GM12864 (cell line): ENCODE data around the gene ACAD10.

ENCODE experiments used
- DNase-seq: peaks from one replicate; pipeline ENCODE4 v3.0.0-alpha.2; 2011; ENCODE audit warnings: low read depth
- H3K4me3 ChIP-seq: 2 replicates; pipeline ENCODE4 v1.5.1; 2011; ENCODE audit warnings: mild to moderate bottlenecking, low read depth, low read length, control low read depth
- TF ChIP-seq, protein P1 (sequence below): IDR thresholded peaks from 2 replicates; pipeline ENCODE4 v1.5.1; 2011; ENCODE audit warnings: low read depth, mild to moderate bottlenecking, moderate library complexity, low read length, control low read depth, inconsistent platforms; ENCODE audit errors: missing control alignments

The ACAD10 gene

GRCh38 chr12:111687255-111687654 lies 1.4 kb downstream of the ACAD10 start:
- TF ChIP-seq, protein P1, sequence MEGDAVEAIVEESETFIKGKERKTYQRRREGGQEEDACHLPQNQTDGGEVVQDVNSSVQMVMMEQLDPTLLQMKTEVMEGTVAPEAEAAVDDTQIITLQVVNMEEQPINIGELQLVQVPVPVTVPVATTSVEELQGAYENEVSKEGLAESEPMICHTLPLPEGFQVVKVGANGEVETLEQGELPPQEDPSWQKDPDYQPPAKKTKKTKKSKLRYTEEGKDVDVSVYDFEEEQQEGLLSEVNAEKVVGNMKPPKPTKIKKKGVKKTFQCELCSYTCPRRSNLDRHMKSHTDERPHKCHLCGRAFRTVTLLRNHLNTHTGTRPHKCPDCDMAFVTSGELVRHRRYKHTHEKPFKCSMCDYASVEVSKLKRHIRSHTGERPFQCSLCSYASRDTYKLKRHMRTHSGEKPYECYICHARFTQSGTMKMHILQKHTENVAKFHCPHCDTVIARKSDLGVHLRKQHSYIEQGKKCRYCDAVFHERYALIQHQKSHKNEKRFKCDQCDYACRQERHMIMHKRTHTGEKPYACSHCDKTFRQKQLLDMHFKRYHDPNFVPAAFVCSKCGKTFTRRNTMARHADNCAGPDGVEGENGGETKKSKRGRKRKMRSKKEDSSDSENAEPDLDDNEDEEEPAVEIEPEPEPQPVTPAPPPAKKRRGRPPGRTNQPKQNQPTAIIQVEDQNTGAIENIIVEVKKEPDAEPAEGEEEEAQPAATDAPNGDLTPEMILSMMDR, result peak; percentile 53
- peak overlapping the region; percentile 91 for H3K4me3 ChIP-seq
- DNase-seq, result no peak

DNA sequence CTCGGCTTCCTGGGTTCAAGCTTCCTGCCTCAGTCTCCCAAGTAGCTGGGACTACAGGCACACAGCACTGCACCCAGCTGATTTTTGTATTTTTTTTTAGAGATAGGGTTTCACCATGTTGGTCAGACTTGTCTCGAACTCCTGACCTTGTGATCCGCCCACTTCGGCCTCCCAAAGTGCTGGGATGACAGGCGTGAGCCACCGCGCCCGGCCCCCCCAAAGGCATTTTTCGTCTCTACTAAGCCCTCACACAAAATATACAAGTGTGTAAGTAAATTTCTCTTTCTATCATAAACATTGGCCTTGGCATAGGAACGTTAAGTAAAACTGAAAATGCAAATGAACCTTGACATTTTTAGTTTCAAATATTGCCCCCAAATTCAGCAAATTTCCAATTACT lies 2.1 kb downstream of the ACAD10 start:
- DNase-seq, result no peak
- no peak overlapping the region for H3K4me3 ChIP-seq
- TF ChIP-seq, protein P1, result no peak

DNA sequence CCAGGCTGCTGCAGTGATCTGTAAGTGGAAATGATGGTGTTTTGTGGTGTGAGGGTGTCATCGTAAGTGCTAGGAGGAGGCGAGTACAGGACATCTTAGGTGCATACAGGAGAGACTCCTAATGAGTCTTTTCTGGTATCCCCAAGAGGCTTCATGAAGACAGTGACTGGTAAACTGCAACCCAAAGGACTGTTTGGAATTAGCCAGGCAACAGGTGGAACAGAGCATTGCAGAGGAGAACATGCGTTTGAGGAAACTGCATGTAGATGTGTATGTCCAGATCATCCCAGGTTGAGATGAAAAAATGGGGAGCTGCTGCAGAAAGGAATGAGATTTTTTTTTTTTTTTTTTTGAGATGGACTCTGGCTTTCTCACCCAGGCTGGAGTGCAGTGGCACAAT lies 5.4 kb downstream of the ACAD10 start:
- TF ChIP-seq, protein P1, result no peak
- H3K4me3 ChIP-seq, result no peak overlapping the region
- no peak for DNase-seq

DNA sequence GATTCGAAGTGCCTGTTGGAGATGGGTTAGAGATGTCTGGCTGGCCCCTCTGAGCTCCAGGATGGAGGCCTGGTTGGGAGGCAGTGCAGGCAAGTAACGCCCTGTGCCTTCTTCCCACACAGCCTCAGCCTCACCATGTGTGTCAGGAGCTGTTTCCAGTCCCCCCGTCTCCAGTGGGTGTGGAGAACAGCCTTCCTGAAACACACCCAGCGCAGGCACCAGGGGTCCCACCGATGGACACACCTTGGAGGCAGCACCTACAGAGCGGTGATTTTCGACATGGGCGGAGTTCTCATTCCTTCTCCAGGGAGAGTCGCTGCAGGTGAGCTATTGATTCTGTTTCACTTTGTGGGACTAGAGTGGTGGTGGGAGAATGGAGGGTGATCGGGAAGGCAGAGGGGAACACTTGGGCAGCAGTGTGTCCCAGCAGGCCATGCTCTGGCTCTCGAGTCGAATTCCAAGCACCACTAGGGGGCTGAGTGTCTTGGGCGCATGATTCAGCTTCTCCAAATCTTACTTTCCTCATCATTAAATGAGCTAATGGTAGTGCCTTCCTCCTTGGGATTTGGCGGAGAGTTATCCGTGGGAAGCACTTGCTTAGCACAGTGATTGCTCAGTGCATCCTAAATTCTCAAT lies 6.8 kb downstream of the ACAD10 start:
- H3K4me3 ChIP-seq, result no peak overlapping the region
- DNase-seq, result no peak
- TF ChIP-seq, protein P1, result peak; percentile 26

DNA sequence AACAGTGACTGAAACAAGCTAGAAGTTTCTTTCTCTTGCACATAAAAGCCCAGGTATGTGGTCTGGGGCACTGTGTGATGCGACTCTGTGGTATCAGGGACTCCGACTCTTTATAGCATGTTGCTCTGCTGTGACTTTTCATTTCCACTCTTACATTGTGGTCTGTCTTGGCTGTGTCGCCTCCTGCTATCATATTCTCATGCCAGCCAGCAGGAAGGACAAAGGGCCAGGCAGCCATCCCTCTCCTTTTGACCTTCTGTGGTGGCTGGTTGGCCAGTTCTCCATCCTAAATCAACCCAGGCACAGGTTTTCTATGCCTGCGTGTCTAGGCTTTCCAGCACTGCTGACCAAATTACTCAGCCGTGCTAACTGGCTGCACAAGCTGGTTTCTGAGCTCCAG lies 8.0 kb downstream of the ACAD10 start:
- no peak for DNase-seq
- H3K4me3 ChIP-seq, result no peak overlapping the region
- TF ChIP-seq, protein P1, result no peak

GRCh38 chr12:111699962-111700361 lies 14.1 kb downstream of the ACAD10 start:
- DNase-seq, result no peak
- no peak overlapping the region for H3K4me3 ChIP-seq
- TF ChIP-seq, protein P1, result no peak

DNA sequence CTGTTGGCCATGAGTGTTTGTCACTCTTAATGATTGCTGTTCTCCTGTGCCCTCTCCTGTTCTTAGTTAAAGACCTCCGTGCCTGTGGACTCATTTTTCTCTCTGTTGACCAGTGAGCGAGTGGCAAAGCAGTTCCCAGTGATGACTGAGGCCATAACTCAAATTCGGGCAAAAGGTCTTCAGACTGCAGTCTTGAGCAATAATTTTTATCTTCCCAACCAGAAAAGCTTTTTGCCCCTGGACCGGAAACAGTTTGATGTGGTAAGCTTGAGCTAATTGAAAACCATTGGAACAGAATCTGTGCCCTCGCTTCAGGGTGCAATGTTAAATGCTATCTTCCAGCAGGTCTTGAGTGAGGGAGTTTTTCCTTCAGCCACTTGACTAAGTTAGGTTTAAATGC lies 19.8 kb downstream of the ACAD10 start:
- TF ChIP-seq, protein P1, result no peak
- DNase-seq, result no peak
- no peak overlapping the region for H3K4me3 ChIP-seq
